PC-3 (cell line): ENCODE results near the gene AFF2. TPM values are rescaled to one million over a fixed set of nuclear protein-coding genes. Genes with fewer than 3 reads are reported as not detected.

Experiments used
- ATAC-seq: fragments of 200-7000 bp; cut with Tn5 transposase; 2 replicates; pipeline ENCODE4 v1.9.1; 2020; ENCODE audit warnings: mild to moderate bottlenecking, moderate library complexity
- BruUV-seq: library from RNA; stranded (reverse); fragments of 400-500 nt; replicated peaks from 2 replicates; lab custom pipeline; 2021; lab: Mats Ljungman, UMichigan
- CTCF ChIA-PET: fragments of 300-600 bp; sonication (Branson Sonifier 250); formaldehyde crosslinking; loops from one replicate; lab custom pipeline; 2022; ENCODE audit warnings: antibody characterized with exemption; lab: Charles Lee
- POLR2A ChIA-PET: fragments of 300-600 bp; sonication (Branson Sonifier 250); formaldehyde crosslinking; loops from one replicate; lab custom pipeline; 2022; ENCODE audit warnings: antibody characterized with exemption; ENCODE audit not compliant: unreplicated experiment; lab: Charles Lee
- DNase-seq: peaks from one replicate; pipeline ENCODE4 v3.0.0-alpha.2; 2015
- H2AFZ ChIP-seq: fragments of 300-600 bp; sonication (generic); 2 replicates; pipeline ENCODE4 v1.6.0; 2016; ENCODE audit warnings: antibody characterized with exemption, low read length
- H3F3A ChIP-seq: fragments of 300-600 bp; sonication (generic); one replicate; pipeline ENCODE4 v1.6.0; 2017; ENCODE audit warnings: antibody characterized with exemption, low read length, control low read depth, mild to moderate bottlenecking; ENCODE audit not compliant: unreplicated experiment
- H3K27ac ChIP-seq: fragments of 300-600 bp; sonication (generic); 2 replicates; pipeline ENCODE4 v1.5.1; 2016; ENCODE audit warnings: mild to moderate bottlenecking, low read length
- H3K27me3 ChIP-seq: fragments of 300-600 bp; sonication (generic); 2 replicates; pipeline ENCODE4 v1.6.1; 2016; ENCODE audit warnings: low read length, mixed read lengths
- H3K36me3 ChIP-seq: fragments of 300-600 bp; sonication (generic); 2 replicates; pipeline ENCODE4 v1.6.1; 2016; ENCODE audit warnings: low read depth, mixed run types, low read length, mixed read lengths
- H3K4me1 ChIP-seq: fragments of 300-600 bp; sonication (generic); 2 replicates; pipeline ENCODE4 v1.5.1; 2016; ENCODE audit warnings: low read length; ENCODE audit not compliant: insufficient read depth
- H3K4me2 ChIP-seq: fragments of 300-600 bp; sonication (generic); 2 replicates; pipeline ENCODE4 v1.6.0; 2016; ENCODE audit warnings: low read length
- H3K4me3 ChIP-seq: fragments of 300-600 bp; sonication (generic); 2 replicates; pipeline ENCODE4 v1.5.1; 2016; ENCODE audit warnings: mild to moderate bottlenecking, low read length, mixed read lengths
- H3K79me2 ChIP-seq: fragments of 300-600 bp; sonication (generic); 2 replicates; pipeline ENCODE4 v1.6.1; 2017; ENCODE audit warnings: low read length, mixed read lengths
- H3K9ac ChIP-seq: fragments of 300-600 bp; sonication (generic); 2 replicates; pipeline ENCODE4 v1.6.0; 2016; ENCODE audit warnings: mild to moderate bottlenecking, low read length
- H3K9me2 ChIP-seq: fragments of 300-600 bp; sonication (generic); replicated peaks from 2 replicates; pipeline ENCODE4 v1.6.1; 2016; ENCODE audit warnings: mixed run types, low read length, mixed read lengths
- H3K9me3 ChIP-seq: fragments of 300-600 bp; sonication (generic); 2 replicates; pipeline ENCODE4 v1.6.1; 2016; ENCODE audit warnings: low read length, mixed read lengths
- H4K20me1 ChIP-seq: fragments of 300-600 bp; sonication (generic); 2 replicates; pipeline ENCODE4 v1.6.1; 2016; ENCODE audit warnings: low read length, mixed read lengths
- CTCF ChIP-seq: fragments of 300-600 bp; sonication (generic); conservative IDR thresholded peaks from 2 replicates; pipeline ENCODE4 v1.5.1; 2017; ENCODE audit warnings: antibody characterized with exemption, low read depth, mild to moderate bottlenecking, low read length
- EZH2 ChIP-seq: fragments of 300-600 bp; sonication (generic); IDR thresholded peaks from one replicate; pipeline ENCODE4 v1.6.1; 2017; ENCODE audit warnings: antibody characterized with exemption, mild to moderate bottlenecking, low read length; ENCODE audit not compliant: unreplicated experiment
- EZH2phosphoT487 ChIP-seq: fragments of 300-600 bp; sonication (generic); IDR thresholded peaks from 2 replicates; pipeline ENCODE4 v1.6.1; 2018; ENCODE audit warnings: mild to moderate bottlenecking, antibody characterized with exemption, low read length, borderline replicate concordance
- intact Hi-C: fragments of 100-400 bp; cut with micrococcal nuclease; formaldehyde crosslinking; loops from 2 replicates; pipeline ENCODE4 v1.9.0; 2023
- total RNA-seq: library from RNA; depleted of rRNA; stranded (reverse); fragments of >200 nt; gene quantifications from 2 replicates; pipeline ENCODE4 v1.2.3, GENCODE V29; 2014

AFF2 gene
- total RNA-seq, 1 experiment from 2014 or later, result not detected

GRCh38 chrX:148466292-148466691 is 34.1 kb upstream of the AFF2 start:
- DNase-seq (no peak), ATAC-seq (no peak)
- ChIA-PET CTCF (no interaction called here), POLR2A (no interaction called here)
- intact Hi-C loops, result no loop called here
- H3K4me3 ChIP-seq, result no peak overlapping the region
- H3K27ac ChIP-seq, result no peak overlapping the region
- H3K27me3 ChIP-seq, result no peaks in the 10 kb centered on the region
- BruUV-seq, result no TSS peak
- H3K4me2 ChIP-seq, result no peak overlapping the region
- H3K79me2 ChIP-seq, result no peaks in the 10 kb centered on the region
- H2AFZ ChIP-seq, result no peak overlapping the region
- no peaks in the 10 kb centered on the region for H3K9me2 ChIP-seq
- H3K9ac ChIP-seq, result no peak overlapping the region
- H4K20me1 ChIP-seq, result no peaks in the 10 kb centered on the region
- no peaks in the 10 kb centered on the region for H3F3A ChIP-seq
- TF ChIP-seq EZH2 (no peak), CTCF (no peak), EZH2phosphoT487 (no peak)
- H3K9me3 ChIP-seq, result 0 out of 2 replicates have a peak, but pooled peaks cover 4% of the 10 kb centered on the region
- no peaks in the 10 kb centered on the region for H3K4me1 ChIP-seq
- no peaks in the 10 kb centered on the region for H3K36me3 ChIP-seq

DNA sequence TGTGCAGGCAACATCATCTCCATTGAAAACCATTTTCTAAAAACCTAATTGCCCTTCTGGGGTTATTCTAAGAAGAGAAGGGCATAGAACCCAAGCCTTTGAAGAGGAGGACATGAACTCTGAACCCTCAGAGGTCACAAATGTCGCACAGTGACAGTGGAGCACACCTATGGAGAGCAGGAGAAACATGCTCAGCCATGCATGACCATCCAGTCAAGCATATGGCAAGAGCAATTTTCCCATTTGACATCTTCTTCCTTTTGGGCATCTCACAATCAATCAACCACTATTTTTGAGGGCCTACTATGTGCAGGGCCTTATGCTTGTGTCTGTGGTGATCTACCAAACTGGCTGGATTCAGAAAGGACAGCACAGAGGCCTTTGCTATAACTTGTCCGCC is 30.1 kb upstream of the AFF2 start:
- no peak overlapping the region for H3K4me3 ChIP-seq
- no peaks in the 10 kb centered on the region for H3K9me2 ChIP-seq
- DNase-seq (no peak), ATAC-seq (no peak)
- H3K79me2 ChIP-seq, result no peaks in the 10 kb centered on the region
- no peak overlapping the region for H3K27ac ChIP-seq
- no peaks in the 10 kb centered on the region for H4K20me1 ChIP-seq
- no peaks in the 10 kb centered on the region for H3K36me3 ChIP-seq
- intact Hi-C loops, result no loop called here
- no peaks in the 10 kb centered on the region for H3K27me3 ChIP-seq
- no peaks in the 10 kb centered on the region for H3F3A ChIP-seq
- H3K9ac ChIP-seq, result no peak overlapping the region
- H3K9me3 ChIP-seq, result 0 out of 2 replicates have a peak, but pooled peaks cover 4% of the 10 kb centered on the region
- no peak for TF ChIP-seq CTCF
- no peak for TF ChIP-seq EZH2
- TF ChIP-seq EZH2phosphoT487, result no peak
- ChIA-PET CTCF (no interaction called here), POLR2A (no interaction called here)
- BruUV-seq, result no TSS peak
- H3K4me2 ChIP-seq, result no peak overlapping the region
- no peak overlapping the region for H2AFZ ChIP-seq
- H3K4me1 ChIP-seq, result no peaks in the 10 kb centered on the region

GRCh38 chrX:148474030-148474429 is 26.4 kb upstream of the AFF2 start:
- CTCF ChIA-PET, result no interaction called here
- Histone ChIP-seq H3K27me3 (no peaks in the 10 kb centered on the region), H3K27ac (no peak overlapping the region), H3K36me3 (no peaks in the 10 kb centered on the region), H2AFZ (no peak overlapping the region), H3K79me2 (no peaks in the 10 kb centered on the region), H3F3A (no peaks in the 10 kb centered on the region), H3K9me2 (no peaks in the 10 kb centered on the region), H3K4me3 (no peak overlapping the region), H3K4me1 (no peaks in the 10 kb centered on the region), H4K20me1 (no peaks in the 10 kb centered on the region), H3K9ac (no peak overlapping the region), H3K4me2 (no peak overlapping the region), H3K9me3 (no peaks in the 10 kb centered on the region)
- POLR2A ChIA-PET, result no interaction called here
- TF ChIP-seq EZH2, result no peak
- no peak for TF ChIP-seq CTCF
- TF ChIP-seq EZH2phosphoT487, result no peak
- no peak for ATAC-seq
- DNase-seq, result no peak
- intact Hi-C loops, result no loop called here
- no TSS peak for BruUV-seq
